Kidney (tissue), 14 donors: ENCODE data around the gene COL6A2. TPM values are rescaled to one million over a fixed set of nuclear protein-coding genes. Genes with fewer than 3 reads are reported as not detected.
A peak's percentile ranks its signal among the peaks of the same experiment; 100 is the strongest.

Source experiments
- DNase-seq, 5 donors: peaks; one replicate each; pipeline ENCODE4 v3.0.0-alpha.2; 2013 to 2020
- FAIRE-seq: peaks from 2 replicates; lab custom pipeline; 2012; peaks lifted over from hg19 to GRCh38; lab: Jason Lieb, UNC
- H3K27ac ChIP-seq, 2 donors: one replicate each; pipeline ENCODE4 v1.7.0; 2013; ENCODE audit warnings: low read depth in 2 of 2, low read length in 2 of 2, inconsistent platforms in 1 of 2
- H3K27me3 ChIP-seq: one replicate; pipeline ENCODE4 v1.7.1; 2013; ENCODE audit warnings: low read length, inconsistent platforms; ENCODE audit not compliant: control insufficient read depth, insufficient read depth
- H3K36me3 ChIP-seq, 3 donors: one replicate each; pipeline versions ENCODE4 v1.7.0 to v1.7.1; 2013; ENCODE audit warnings: low read length in 3 of 3, control low read depth in 1 of 3, inconsistent platforms in 1 of 3; ENCODE audit not compliant: insufficient read depth in 3 of 3, control insufficient read depth in 2 of 3
- H3K4me1 ChIP-seq, 3 donors: one replicate each; pipeline versions ENCODE4 v1.7.0 to v1.7.1; 2013; ENCODE audit warnings: low read length in 3 of 3, inconsistent platforms in 1 of 3, low read depth in 1 of 3; ENCODE audit not compliant: control insufficient read depth in 2 of 3, insufficient read depth in 2 of 3
- H3K4me3 ChIP-seq, 3 donors: one replicate each; pipeline versions ENCODE4 v1.7.0 to v1.8.1; 2013; ENCODE audit warnings: low read length in 3 of 3, control low read depth in 1 of 3, inconsistent platforms in 1 of 3
- H3K9ac ChIP-seq, 3 donors: one replicate each; pipeline versions ENCODE4 v1.7.0 to v1.7.1; 2013; ENCODE audit warnings: low read length in 3 of 3, control low read depth in 1 of 3, inconsistent platforms in 1 of 3
- H3K9me3 ChIP-seq, 3 donors: one replicate each; pipeline versions ENCODE4 v1.7.0 to v1.7.1; 2013; ENCODE audit warnings: low read length in 3 of 3, control low read depth in 1 of 3, inconsistent platforms in 1 of 3; ENCODE audit not compliant: control insufficient read depth in 2 of 3, insufficient read depth in 1 of 3
- CTCF ChIP-seq: IDR thresholded peaks from 3 replicates; pipeline ENCODE4 v1.5.1; 2012; ENCODE audit warnings: mild to moderate bottlenecking, moderate library complexity, borderline replicate concordance; ENCODE audit not compliant: insufficient read depth; ENCODE audit errors: extremely low read depth
- intact Hi-C: fragments of 100-400 bp; cut with DNase I; formaldehyde crosslinking; loops from one replicate; pipeline ENCODE4 v1.11.1; 2022
- polyA plus RNA-seq: library from polyadenylated mRNA; stranded (reverse); fragments of 350-450 nt; fragmentation: Illumina TruSeq; extraction: RNeasy Lipid Tissue Mini Kit (QIAGEN cat#74804); gene quantifications from one replicate; pipeline ENCODE4 v1.2.3, GENCODE V29; 2014; ENCODE audit warnings: low read depth, low replicate concordance; ENCODE audit not compliant: insufficient read depth
- total RNA-seq: library from RNA; stranded (reverse); fragmentation: NEBNext Ultra II Directional; extraction: Animal tissue kit (Norgen Biotek cat#: 25700); gene quantifications from one replicate; pipeline ENCODE4 v1.2.1, GENCODE V29; 2021
- donor health status: control.
- donor health status: control.
- donor health status: control.
- donor health status: control.
- donor health status: control.
- donor health status: DM: yes; HTN: yes; CAD: no.
- donor health status: Normal renal cell carcinoma (clear cell type).

The COL6A2 gene
- total and polyA plus RNA-seq, 2 donors from 2014 or later = 52.4 to 174 TPM

DNA sequence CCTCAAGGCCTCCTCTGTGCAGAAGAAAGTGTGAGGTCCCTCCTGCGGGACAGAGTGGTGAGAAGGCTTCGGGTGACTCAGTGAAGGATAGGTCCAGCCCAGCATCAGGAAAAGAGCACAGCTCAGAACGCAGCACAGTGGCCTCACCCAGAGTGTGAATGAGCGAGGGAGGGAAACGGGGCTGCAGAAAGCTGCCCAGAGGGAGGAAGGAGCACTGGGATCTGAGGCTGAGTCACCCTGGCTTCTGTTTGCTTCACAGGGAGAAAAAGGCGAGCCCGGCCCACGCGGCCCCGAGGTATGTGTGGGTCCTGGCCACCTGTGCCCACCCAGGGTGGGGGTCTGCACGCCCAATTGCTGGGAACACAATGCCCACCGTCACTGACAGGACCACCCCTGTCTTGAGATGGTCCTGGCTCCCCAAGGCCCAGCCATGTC, 24.3 kb downstream of the COL6A2 start:
- TF ChIP-seq CTCF = no peak
- intact Hi-C loops = no loop called here
- Histone ChIP-seq H3K9ac (no peak overlapping the region), H3K36me3 (no peaks in the 10 kb centered on the region), H3K27me3 (no peaks in the 10 kb centered on the region), H3K4me1 (no peaks in the 10 kb centered on the region), H3K4me3 (no peak overlapping the region), H3K27ac (no peak overlapping the region), H3K9me3 (no peaks in the 10 kb centered on the region)
- DNase-seq (peak in 2 of 5 donors; percentile 15 to 41), FAIRE-seq (no peak)

DNA sequence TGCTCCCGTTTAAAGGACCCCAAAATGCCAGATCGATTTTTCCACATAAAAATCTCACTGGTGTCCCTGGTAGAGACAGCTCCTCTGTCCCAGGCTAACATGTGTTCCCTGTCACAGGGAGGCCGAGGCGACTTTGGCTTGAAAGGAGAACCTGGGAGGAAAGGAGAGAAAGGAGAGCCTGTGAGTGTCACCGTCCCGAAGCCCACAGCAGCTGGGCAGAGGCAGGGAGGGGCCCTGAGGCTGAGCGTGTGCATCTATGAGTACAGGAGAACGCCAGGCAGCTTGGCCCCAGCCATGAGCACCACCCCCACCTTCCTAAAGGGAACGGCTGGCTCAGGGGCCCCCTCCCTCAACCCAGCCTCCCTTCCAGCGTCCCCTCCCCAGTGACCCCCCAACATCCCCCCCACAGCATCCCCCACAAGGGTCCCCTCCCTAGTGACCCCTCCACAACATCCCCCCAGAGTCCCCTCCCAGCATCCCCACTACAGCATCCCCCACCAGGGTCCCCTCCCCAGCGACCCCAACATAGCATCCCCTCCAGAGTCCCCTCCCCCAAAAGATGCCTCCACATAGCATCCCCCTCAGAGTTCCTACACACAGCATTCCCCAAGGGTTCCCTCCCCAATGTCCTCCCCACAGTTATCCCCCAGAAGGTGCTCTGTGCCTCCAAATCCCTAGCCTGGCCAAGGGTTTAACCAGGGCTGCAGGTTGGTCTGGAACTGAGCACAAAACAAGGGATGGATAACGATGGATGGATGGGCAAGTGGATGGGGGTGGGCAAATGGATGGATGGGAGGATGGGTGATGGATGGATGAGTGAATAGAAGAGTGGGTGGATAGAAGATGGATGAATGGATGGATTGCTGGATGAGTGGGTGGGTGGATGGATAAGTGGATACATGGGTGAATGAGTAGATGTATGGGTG, 25.1 kb downstream of the COL6A2 start:
- TF ChIP-seq CTCF = no peak
- Histone ChIP-seq H3K9ac (no peak overlapping the region), H3K36me3 (no peaks in the 10 kb centered on the region), H3K4me3 (no peak overlapping the region), H3K4me1 (no peaks in the 10 kb centered on the region), H3K27me3 (no peaks in the 10 kb centered on the region), H3K9me3 (no peaks in the 10 kb centered on the region), H3K27ac (no peak overlapping the region)
- DNase-seq (peak in 3 of 5 donors; percentile 6 to 43 (median 24)), FAIRE-seq (no peak)
- intact Hi-C loops = no loop called here

- intact Hi-C loops = no loop called here
- Histone ChIP-seq H3K9me3 (no peaks in the 10 kb centered on the region), H3K4me1 (no peaks in the 10 kb centered on the region), H3K4me3 (no peak overlapping the region), H3K27me3 (no peaks in the 10 kb centered on the region), H3K9ac (no peak overlapping the region), H3K27ac (no peak overlapping the region), H3K36me3 (no peaks in the 10 kb centered on the region)
- DNase-seq (peak in 2 of 5 donors; percentile 35 to 75), FAIRE-seq (no peak)
- no peak for TF ChIP-seq CTCF
Observed at GRCh38 chr21:46124083-46124925, 26.4 kb downstream of the COL6A2 start.
